ENCODE results near the gene TMED1.

DNA sequence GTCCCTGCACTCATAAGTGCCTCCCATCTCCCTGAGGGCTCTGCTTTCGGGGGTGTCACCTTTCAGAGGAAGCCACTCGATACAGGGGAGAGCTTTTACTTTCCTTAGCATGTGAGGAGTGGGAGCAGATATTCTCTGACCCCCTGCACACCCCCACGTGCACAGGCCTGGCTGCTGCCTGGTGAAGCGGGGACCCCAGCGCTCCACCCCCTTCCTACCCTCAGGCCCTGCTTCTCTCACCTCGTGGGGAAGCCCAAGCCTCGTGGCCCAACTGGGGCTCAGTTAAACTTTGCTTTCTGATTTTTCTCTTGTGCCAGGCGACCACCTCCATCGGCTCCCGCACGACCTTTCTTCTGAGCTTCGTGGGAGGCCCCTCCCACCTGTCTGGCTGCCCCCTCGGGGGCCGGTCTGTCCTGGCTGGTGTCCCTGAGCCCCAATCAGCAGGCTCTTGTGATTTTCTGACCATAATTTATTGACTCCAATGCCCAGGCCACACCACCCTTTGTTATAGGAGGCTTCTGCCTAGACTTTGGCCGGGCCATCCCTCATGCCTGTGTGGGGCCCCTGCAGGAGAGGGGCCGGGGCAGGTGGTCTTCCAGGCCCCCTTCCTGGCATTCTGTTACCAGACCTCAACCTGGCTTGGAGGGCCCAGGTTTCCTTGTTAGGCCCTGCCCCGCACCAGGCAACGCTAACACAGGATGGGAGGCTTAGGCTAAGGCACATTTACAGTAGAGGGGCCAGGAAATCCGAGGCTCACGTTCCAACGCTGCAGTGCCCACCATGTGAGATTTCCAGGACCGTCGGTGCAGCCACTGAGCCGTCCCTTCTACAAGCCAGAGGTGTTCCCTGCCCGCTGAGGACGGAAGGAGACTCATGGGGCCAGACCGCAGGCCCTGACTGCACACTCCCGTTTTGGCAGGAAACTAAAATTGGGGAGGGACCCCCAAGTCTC lies 3.7 kb downstream of the TMED1 start:
- TF ChIP-seq POLR2A (IDR thresholded peaks at IDR 0.05) (no peak), CTCF (IDR thresholded peaks at IDR 0.05) (no peak)

Data from stomach (tissue), 4 donors.